GM12892 (cell line): ENCODE measurements around the gene MEIOSIN.
"Not testable (repeated sequence)": the region's sequence is repeated elsewhere in the genome, so short reads cannot be mapped to it uniquely, and the experiment has no call there.

Experiments
- DNase-seq: peaks from one replicate; pipeline ENCODE4 v3.0.0; 2011; ENCODE audit not compliant: insufficient read length
- FAIRE-seq: peaks from 2 replicates; lab custom pipeline; 2011; peaks lifted over from hg19 to GRCh38; lab: Jason Lieb, UNC
- POLR2A ChIP-seq: IDR thresholded peaks from 2 replicates; pipeline ENCODE4 v1.6.1; 2011; ENCODE audit warnings: low read depth, low read length, control low read depth
- POLR2AphosphoS5 ChIP-seq: IDR thresholded peaks from 2 replicates; pipeline ENCODE4 v1.6.1; 2011; ENCODE audit warnings: low read depth, low read length, control low read depth
- TAF1 ChIP-seq: IDR thresholded peaks from 2 replicates; pipeline ENCODE4 v1.6.1; 2011; ENCODE audit warnings: low read depth, mild to moderate bottlenecking, control low read depth, low read length, borderline replicate concordance

The MEIOSIN gene

DNA sequence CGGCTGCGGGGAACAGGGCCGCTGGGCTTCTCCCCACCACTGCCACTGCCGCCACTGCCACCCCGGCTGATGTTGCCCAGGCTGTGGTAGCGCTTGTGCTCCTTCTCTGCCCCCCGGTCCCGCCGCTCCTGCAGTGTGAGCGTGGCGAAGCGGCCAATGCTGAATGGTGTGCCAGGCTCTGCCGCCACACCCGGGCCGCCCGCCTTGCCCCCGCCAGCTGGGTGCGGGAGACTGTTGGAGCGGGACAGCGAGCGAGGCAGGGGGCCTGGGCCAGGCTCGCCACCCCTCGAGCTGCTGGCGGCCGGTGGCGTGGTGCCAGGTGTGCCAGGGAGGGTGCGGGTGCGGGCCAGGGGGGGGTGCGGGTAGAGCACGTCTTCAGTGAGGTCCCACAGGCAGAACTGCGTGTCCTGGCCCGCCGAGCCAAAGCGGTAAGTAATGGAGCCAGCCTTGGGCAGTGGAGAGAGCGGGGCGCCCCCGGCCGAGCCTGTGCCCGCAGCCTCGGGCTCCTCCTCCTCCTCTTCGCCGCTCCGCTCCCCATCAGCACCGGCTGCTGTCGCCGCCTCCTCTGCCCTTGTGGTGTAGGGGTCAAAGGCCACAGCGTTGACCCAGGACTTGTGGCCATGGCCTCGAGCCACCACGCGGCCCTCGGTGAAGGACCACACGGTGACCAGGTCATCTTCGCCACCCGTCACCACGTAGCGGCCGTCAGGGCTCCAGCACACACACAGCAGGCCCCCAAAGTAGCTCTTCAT, 52.7 kb downstream of the MEIOSIN start:
- FAIRE-seq (no peak), DNase-seq (no peak)
- TF ChIP-seq POLR2AphosphoS5 (no peak), TAF1 (no peak), POLR2A (no peak; the same call in 1 of the 2 replicates)

DNA sequence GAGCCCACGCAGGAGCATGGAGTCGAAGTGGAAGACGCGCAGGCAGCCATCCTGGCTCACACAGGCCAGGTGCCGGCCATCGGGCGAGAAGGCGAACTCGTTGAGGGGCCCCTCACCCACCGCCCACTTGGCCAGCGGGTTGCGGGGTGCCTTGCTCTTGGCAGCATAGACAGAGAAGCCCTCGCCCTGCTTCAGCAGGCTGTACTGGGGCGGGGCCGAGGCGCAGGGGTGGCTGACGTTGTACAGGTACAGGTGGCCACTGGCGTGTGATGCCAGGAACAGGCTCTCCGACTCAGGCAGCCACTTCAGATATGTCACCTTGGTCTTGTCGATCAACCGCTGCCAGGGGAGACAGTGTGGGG, 53.3 kb downstream of the MEIOSIN start:
- DNase-seq (no peak), FAIRE-seq (no peak)
- TF ChIP-seq POLR2AphosphoS5 (no peak), TAF1 (no peak), POLR2A (no peak)

DNA sequence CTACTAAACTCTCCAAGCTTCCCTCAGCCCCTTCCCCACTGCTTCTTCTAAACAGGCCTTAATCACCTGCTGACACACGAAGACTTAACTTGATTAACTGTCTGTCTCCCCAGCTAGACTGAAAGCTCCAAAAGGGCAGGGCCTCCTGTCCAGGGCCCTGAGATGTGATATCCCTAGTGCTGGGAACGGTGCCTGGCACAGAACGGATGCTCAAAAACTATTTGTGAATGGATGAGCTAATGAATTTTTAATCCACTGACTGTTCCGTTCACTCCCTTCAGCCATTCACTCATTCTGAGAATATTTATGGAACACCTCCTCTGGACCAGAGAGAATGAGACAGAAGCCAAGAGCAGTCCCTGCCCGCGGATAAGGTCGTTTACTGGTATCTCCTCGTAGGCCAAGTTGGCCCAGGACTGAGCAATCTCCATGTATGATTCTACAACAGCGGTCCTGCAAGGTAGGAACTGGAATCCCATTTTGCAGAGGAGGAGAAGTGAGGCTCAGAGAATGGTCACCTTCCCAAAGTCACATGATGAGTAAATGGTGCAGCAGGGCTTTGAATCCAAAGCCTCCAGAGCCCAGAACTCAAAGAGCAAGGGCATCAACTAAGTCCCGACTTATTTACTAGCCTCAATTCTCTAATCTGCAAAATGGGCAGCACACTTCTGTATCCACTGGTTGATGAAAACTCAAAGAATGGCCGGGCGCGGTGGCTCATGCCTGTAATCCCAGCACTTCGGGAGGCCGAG, 56.0 kb downstream of the MEIOSIN start:
- FAIRE-seq (no peak), DNase-seq (no peak)
- no peak for TF ChIP-seq POLR2AphosphoS5
- TF ChIP-seq TAF1 = no peak
- no peak for TF ChIP-seq POLR2A

DNA sequence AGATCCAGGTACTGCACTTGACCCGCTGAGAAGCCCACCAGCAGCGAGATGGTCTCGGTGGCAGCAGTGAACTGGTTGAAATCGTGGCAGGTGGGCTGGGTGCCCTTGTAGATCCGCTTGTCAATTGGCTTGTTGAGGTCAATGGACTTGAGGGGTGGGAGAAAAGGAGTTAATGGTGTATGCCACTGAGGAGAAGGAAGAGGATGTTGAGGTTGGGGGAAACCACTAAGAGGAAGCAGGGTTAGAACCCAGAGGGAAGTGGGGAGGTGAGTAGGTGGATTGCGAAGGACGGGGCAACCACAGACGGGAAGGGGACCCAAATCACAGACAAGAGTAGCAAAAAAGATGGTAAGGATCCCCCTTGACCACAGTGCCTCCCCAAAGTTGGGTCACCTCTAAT, 57.7 kb downstream of the MEIOSIN start:
- TF ChIP-seq POLR2A (no peak), POLR2AphosphoS5 (no peak), TAF1 (no peak)
- no peak for DNase-seq
- FAIRE-seq = peak; percentile 91

DNA sequence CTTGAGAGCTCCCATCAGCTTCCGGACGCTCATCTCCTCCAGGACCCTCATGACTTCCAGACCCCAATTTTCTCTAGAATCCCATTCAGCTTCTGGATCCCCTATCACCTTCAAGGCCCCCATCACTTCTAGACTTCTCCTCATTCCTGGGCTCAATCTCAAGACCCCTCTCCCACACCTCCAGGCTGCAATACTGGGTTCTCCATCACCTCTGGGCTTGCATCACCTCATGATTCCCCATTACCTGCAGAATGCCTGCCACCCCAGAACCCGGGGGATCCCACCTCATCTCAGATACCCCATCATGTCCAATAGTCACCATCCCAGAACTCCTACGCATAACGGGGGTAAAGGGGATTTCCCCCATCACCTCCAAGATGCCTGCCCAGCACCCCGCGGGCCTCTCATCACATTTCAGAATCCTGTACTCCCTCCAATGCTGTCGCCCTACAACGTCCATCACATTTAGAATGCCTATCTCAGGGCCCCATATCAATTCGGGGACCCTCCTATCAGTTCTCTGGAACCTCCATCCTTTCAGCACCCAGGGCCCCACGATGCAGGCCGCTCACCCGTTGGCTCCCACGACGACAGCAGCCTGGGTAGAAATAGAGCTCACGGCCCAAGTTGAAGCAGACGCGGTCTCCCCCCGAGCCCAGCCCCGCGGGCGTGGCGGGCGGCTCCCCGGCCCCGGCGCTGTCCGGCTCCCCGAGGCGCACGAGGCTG, 58.7 kb downstream of the MEIOSIN start:
- DNase-seq = no peak
- FAIRE-seq = peak; percentile 21

DNA sequence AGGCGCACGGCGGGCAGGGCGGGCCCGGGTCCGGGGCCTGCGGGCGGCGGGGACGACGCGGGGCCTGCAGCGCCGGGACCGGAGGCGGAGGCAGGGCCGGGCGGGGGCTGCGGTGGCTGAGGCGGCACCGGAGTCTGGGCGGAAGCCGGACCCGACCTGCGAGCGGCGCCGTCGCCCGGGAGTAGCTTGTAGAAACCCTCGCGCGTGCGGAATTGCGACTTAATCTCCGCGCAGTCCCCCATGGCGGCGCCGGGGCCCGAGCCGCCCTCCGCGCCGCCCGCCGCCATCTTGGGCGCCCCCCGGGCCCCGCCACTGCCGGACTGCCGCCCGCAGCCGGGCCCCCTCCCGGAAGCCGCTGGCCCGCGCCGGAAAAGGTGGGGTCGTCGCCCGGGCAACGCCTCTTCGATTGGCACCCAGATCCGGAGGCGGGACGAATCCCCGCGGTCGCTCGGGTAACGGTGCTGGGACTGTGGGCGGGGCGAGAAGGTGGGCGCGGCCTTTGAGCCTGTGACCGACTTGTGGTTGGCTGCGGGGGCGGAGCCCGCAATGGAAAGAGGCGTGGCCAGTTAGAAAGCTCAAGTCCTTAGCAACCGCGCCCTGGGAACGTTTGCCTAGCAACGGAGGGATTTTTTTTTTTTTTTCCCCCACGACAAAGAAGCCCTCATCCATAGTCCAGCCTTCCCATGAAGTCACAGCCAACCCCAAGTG, 59.4 kb downstream of the MEIOSIN start, which contains the start of gene DMWD:
TSS of gene DMWD (minus strand) at position 376 of the 708 bp plus-strand sequence. CDS start at position 287, 89 bp downstream.
- FAIRE-seq = peak; percentile 98

More for the DNA sequence above, 58.7 kb downstream of the MEIOSIN start:
- no peak for TF ChIP-seq POLR2A
- TF ChIP-seq POLR2AphosphoS5 = no peak
- TF ChIP-seq TAF1 = no peak

DNA sequence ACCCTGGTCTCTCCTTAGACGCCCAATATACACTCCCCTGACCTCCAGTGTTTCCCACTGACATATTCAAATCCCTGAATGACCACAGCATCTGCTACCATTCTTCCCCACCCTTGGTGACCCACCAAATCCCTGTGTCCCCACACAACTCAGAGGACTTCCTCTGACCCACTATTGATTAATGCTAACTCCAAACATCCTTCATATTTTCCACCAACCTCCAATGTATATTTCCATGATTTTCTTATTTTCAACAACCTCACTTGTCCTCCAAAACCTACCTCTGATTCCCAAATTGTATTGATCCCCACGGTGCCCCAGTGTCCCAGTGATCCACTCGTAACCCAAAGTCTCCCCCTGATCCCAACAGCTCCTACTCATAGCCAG, 59.9 kb downstream of the MEIOSIN start:
- FAIRE-seq = no peak

More for the DNA sequence above, 59.4 kb downstream of the MEIOSIN start, which contains the start of gene DMWD:
- peak; percentile 74; the same call in 1 of the 2 replicates for TF ChIP-seq TAF1
- TF ChIP-seq POLR2AphosphoS5 = no peak
- TF ChIP-seq POLR2A = peak; percentile 83; the same call in 1 of the 2 replicates
- DNase-seq = peak; percentile 96

DNA sequence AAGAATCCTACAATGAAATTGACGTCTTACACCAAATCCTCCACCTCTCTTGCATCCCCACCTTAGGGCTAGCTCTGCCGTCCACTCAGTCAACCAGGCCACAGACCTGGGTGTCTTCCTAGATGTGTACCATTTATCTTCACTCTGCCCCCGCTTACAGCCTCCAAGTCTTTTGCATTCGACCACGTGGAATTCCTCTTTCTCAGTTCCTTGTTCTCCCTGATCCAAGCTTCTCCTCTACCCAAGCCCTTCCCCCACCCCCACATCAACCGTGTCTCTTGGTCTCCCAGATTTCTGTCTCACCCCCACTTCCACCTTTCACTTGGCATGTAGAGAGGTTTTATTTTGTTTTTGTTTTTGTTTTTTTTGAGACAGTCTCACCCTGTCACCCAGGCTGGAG, 60.6 kb downstream of the MEIOSIN start:
- TF ChIP-seq TAF1 (no peak), POLR2A (no peak), POLR2AphosphoS5 (no peak)
- FAIRE-seq = no peak
- no peak for DNase-seq

More for the DNA sequence above, 59.9 kb downstream of the MEIOSIN start:
- no peak for TF ChIP-seq POLR2A
- no peak for DNase-seq

DNA sequence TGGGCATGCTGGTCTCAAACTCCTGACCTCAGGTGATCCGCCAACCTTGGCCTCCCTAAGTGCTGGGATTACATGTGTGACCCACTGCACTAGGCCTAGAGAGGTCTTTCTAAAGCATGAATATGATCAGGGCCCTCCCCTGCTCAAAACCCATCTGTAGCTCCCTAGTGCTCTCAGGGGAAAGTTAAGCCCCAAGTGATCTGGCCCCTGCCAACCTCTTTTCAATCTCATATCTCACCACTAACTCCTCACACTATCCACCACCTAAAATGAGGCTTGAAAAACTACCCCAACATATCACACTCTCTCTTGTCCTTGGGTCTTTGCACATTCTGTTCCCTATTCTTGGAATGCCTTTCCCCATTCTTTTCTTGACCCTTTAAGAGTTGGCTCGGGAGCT, 61.4 kb downstream of the MEIOSIN start:
- TF ChIP-seq POLR2A (no peak), TAF1 (no peak), POLR2AphosphoS5 (no peak)
- DNase-seq (no peak), FAIRE-seq (no peak)

DNA sequence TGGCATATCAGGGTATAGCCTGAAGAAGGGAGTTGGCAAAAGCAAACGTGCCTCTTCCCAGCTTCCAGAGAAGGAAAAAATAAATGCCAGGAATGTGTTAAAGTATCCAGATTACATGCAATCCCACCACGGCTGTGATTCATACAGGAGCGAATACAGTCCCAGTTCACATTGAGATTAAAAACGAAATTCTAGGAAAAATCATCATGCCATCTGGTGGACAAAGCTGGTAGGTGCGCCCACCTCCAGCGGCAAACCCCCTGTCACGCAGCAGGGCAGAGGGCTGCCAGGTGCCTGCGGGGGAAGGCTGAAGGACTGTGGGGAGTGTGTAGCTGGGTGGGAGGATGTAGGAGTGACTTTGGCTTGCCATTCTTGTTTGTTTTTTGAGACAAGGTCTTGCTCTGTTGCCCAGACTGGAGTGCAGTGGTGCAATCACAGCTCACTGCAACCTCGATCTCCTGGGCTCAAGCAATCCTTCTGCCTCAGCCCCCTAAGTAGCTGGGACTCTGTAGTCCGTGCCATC, 65.8 kb downstream of the MEIOSIN start:
- no peak for TF ChIP-seq TAF1
- TF ChIP-seq POLR2A = no peak
- no peak for TF ChIP-seq POLR2AphosphoS5
- DNase-seq = peak; percentile 76
- peak; percentile 95 for FAIRE-seq

DNA sequence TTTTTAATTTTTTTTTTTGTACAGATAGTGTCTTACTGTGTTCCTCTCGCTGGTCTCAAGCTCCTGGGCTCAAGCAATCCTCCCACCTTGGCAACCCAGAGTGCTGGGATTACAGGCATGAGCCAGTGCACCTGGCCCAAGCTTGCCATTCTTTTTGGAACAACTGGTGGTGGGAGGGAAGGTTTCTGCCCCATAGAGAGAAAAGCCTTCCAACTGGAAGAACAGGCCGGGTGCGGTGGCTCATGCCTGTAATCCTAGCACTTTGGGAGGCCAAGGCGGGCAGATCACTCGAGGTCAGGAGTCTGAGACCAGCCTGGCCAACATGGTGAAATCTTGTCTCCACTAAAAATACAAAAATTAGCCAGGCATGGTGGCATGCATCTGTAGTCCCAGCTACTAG, 66.3 kb downstream of the MEIOSIN start:
- DNase-seq, FAIRE-seq: not testable (repeated sequence)
